ENCODE data around the gene OR51D1. TPM values are rescaled to one million over a fixed set of nuclear protein-coding genes. Genes with fewer than 3 reads are reported as not detected.

Gene OR51D1
- total RNA-seq, 1 donor from 2014 or later = not detected

DNA sequence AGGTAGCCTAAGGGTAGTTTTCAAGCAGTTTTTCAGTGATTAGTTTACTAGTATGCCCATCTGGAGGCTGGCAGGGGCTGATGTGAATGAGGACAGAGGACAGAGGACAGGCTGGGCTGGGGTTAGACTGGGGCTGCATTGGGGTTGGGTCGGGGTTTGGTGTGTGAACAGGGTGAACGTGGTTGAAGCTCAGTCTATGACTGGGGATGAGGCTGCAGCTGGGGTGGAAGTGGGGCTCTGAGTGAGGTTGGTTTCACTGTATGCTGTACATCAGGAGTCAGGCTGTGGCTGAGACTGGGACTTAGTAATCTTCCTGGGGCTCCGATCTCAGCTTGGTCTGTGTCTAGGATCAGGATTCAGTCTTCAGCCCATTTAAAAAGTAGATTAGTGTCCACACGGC lies 7.0 kb downstream of the OR51D1 start:
- intact Hi-C loops (cut with micrococcal nuclease) = no loop called here

- intact Hi-C loops (cut with micrococcal nuclease) = no loop called here
Observed at GRCh38 chr11:4645974-4646373, 8.7 kb downstream of the OR51D1 start.

GRCh38 chr11:4647766-4648165 lies 10.5 kb downstream of the OR51D1 start:
- intact Hi-C loops (cut with micrococcal nuclease) = no loop called here

DNA sequence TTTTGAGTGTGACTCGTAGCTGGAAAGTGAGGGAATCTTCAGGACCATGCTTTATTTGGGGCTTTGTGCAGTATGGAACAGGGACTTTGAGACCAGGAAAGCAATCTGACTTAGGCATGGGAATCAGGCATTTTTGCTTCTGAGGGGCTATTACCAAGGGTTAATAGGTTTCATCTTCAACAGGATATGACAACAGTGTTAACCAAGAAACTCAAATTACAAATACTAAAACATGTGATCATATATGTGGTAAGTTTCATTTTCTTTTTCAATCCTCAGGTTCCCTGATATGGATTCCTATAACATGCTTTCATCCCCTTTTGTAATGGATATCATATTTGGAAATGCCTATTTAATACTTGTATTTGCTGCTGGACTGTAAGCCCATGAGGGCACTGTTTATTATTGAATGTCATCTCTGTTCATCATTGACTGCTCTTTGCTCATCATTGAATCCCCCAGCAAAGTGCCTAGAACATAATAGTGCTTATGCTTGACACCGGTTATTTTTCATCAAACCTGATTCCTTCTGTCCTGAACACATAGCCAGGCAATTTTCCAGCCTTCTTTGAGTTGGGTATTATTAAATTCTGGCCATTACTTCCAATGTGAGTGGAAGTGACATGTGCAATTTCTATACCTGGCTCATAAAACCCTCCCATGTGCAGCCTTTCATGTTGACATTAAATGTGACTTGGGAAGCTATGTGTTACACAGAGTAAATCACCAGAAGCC lies 17.5 kb downstream of the OR51D1 start:
- intact Hi-C loops (cut with micrococcal nuclease) = no loop called here

GRCh38 chr11:4658629-4659445 lies 21.6 kb downstream of the OR51D1 start:
- intact Hi-C loops (cut with micrococcal nuclease) = no loop called here

DNA sequence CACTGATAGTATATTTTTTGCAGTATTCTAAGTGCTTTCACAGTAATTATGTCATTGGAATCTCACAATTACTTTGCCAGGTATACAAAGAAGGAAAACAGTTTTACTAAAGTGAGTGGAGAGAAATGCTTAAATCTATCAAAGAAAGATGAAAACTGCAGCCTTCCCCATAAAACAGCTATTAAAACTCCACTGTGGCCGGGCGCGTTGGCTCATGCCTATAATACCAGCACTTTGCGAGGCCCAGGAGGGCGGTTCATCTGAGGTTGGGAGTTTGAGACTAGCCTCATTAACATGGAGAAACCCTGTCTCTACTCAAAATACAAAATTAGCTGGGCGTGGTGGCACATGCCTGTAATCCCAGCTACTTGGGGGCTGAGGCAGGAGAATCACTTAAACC lies 25.6 kb downstream of the OR51D1 start:
- intact Hi-C loops (cut with micrococcal nuclease) = no loop called here

DNA sequence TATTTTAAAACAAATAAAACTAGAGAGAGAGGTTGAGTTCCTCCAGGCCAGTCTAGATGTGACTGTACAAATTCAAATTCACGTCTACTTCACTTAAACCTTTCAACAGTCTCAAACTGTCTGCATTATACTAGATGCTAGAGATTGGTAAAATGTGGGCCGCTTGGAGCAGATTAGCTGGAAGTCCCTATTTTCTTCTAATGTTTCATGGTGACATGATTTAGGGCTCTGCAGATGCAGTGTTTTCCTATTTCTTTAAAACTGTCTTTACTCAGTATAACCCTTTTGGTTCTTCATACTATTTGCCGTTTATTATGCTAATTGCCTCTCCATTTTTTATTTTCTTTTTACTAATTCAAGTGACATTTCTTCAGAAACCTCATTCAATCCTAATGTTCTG lies 26.9 kb downstream of the OR51D1 start:
- intact Hi-C loops (cut with micrococcal nuclease) = no loop called here

DNA sequence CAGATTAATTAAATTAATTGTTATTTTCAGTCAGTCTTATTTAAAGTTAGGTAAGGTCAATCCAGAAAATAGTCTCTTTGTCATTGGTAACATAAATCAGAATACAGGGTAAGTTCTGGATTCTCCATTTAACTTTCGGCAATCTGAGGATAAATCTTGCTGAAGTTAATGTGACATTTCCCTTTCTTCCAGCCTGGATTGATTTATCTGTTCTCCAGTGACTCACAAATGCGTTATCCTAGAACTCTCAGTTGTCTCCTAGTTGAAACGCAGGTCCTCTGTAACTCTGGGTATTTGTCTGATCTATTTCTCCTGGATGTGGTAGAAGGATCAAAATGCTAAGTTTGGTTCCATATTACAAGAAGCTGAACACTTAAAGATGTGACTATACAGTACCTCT lies 27.5 kb downstream of the OR51D1 start:
- intact Hi-C loops (cut with micrococcal nuclease) = no loop called here

GRCh38 chr11:4665424-4665823 lies 28.1 kb downstream of the OR51D1 start:
- intact Hi-C loops (cut with micrococcal nuclease) = no loop called here

DNA sequence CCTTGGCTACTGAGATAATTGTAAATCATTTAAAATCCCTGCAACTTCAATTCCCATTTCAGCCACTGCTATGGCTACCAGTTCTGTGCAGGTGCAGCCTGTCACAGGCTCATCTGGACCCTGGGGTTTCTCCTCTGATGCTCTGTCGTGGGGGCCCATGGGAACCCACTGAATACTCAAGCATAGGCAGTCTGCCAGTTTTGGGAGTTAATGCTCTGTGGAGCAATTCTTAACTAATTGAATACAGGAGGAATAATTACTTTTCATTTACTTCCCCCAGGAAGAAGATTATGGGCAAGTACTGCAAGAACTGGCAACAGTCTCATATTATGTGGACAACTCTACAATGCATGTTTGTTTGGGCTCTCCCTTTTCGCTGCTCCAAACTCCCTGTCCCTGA lies 34.5 kb downstream of the OR51D1 start:
- intact Hi-C loops (cut with micrococcal nuclease) = no loop called here

DNA sequence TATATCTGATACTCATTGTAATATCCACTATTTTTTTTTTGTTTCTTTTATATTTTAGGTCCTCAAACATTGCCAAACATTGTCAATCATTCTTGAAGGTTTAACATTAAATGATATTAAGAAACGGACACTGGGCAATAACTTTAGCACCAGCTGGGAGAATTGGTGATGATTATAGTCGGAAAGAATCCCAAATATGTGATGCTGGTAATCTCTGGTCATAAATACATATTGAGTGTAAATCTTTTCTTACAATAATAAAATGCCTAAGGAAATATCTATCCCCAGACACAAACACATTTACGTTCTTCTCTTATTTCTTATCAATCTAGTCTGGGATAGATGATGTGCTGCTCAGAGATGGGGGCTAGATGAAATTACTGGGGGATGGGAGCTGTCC lies 35.2 kb downstream of the OR51D1 start:
- intact Hi-C loops (cut with micrococcal nuclease) = no loop called here

DNA sequence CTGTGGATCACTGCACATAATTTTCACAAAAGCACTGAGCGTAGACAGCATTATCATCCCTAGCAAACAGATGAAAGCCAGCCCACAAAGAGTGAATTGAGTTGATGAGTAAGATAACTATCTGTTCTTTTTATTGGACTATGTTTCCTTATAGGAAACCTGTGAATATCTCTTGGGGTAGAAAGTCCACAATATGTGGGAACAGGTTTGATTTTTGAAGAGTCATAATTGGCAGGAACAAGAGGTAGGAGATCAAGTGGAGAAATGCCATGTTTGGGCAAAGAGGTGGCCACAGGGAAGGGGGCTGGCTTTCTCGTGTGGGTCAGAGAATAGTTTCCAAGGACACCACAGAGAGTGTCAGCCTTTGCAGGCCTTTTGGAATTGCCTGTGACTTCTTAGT lies 36.5 kb downstream of the OR51D1 start:
- intact Hi-C loops (cut with micrococcal nuclease) = no loop called here

DNA sequence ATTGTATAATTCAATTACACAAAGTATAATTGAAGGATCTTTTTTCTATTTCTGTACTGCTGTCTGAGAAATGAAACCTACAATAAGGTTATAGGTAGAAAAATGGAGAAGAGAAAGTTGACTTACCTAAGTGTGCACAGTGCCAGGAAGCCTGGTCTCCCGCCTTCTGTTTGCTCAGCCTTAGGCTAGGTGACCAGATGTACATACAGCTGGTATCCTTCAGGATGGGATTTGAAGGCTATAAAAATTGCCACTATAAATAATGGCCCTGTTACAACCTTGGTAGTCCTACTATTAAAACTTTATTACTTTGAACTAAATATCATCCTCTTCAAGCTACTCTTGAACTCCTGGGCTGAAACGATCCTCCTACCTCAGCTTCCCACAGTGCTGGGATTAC lies 40.7 kb downstream of the OR51D1 start:
- intact Hi-C loops (cut with micrococcal nuclease) = no loop called here

DNA sequence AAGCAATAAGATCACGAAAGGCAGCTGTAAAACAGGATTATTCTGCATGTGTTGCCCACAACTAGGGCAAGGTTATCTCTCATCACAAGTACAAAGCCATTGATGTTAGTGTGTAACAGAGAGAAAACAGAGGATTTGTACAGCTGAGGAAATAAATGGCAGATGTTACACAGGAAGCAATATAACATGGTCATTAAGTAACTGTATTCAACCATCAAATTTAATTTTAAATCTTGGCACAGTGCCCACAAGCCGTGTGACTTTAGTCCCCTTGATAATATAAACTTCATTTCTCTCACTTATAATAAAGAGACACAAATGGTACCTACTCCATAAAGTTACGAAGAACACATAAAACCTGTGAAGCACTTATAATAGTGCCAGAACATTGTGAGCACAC lies 43.1 kb downstream of the OR51D1 start:
- intact Hi-C loops (cut with micrococcal nuclease) = no loop called here

DNA sequence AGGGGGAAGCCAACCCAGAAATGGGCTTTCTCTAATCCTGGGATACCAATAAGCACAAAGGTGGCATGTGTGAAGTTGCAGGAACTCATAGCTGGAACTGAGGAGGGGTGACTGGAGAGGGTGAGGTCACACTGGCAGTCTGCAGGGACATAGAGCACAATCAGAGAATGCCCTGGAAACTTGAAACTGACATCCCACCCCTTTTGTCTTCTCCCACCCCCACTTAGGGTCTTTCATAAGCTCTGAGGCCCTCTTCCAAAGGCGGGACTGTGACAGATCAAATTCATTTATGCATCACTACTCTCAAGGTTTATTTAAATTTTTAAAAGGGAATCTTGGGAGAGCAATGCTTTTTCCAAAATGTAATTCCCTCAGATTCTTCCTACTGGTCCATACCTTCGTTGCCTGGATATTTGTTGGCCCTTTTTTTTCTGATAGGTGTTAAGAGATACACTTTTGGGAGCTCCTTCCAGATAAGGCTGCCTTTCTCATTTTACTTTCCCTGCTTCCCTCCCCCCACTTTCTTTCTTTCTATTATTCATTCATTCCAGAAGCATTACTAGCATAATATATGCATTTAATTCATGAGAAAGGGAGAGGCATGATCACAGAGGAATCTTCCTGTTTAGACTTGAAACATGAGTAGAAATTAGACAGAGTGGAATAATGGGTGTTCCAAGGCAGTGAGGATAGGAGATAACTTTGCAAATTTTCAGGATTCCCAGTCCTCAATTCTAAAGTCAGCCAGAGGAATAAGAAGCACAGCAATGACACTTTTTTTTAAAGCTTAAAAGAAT lies 45.5 kb downstream of the OR51D1 start:
- intact Hi-C loops (cut with micrococcal nuclease) = no loop called here

- intact Hi-C loops (cut with micrococcal nuclease) = no loop called here
Observed at GRCh38 chr11:4684631-4685285, 47.5 kb downstream of the OR51D1 start.

Other genes with a start within 250 kb of the OR51D1 start
- gene TRIM21, start 243.8 kb upstream of the OR51D1 start, total RNA-seq = 73.3 and 77.1 TPM in 2 replicates
- gene OR52K2, start 188.2 kb upstream of the OR51D1 start, total RNA-seq = not detected in 2 replicates
- gene OR52K1, start 154.8 kb upstream of the OR51D1 start, total RNA-seq = 0.05 TPM in 1 of 2 replicates, not detected in the other
- not detected in 2 replicates for gene OR52M1, start 92.3 kb upstream of the OR51D1 start, total RNA-seq
- gene OR52I2, start 55.7 kb upstream of the OR51D1 start, total RNA-seq = not detected in 2 replicates
- 0.07 TPM in 1 of 2 replicates, not detected in the other for gene OR52I1, start 43.4 kb upstream of the OR51D1 start, total RNA-seq
- 11.0 and 11.8 TPM in 2 replicates for gene TRIM68, start 29.2 kb upstream of the OR51D1 start, total RNA-seq
- not detected in 2 replicates for gene OR51E1, start 6.5 kb downstream of the OR51D1 start, total RNA-seq
- gene OR51E2, start 60.4 kb downstream of the OR51D1 start, total RNA-seq = not detected in 2 replicates
- not detected in 2 replicates for gene MMP26, start 67.3 kb downstream of the OR51D1 start, total RNA-seq
- gene OR51F1, start 132.5 kb downstream of the OR51D1 start, total RNA-seq = not detected in 2 replicates
- gene OR52R1, start 166.9 kb downstream of the OR51D1 start, total RNA-seq = not detected in 2 replicates
- gene OR51F2, start 183.8 kb downstream of the OR51D1 start, total RNA-seq = not detected in 2 replicates
- not detected in 2 replicates for gene OR51S1, start 211.7 kb downstream of the OR51D1 start, total RNA-seq
- gene OR51T1, start 244.4 kb downstream of the OR51D1 start, total RNA-seq = not detected in 2 replicates